Lung (tissue), 12 donors: ENCODE data around the gene HEMK1. TPM values are rescaled to one million over a fixed set of nuclear protein-coding genes. Genes with fewer than 3 reads are reported as not detected.

Experiments
- ATAC-seq: fragments of 200-7000 bp; cut with Tn5 transposase; one replicate; pipeline ENCODE4 v1.9.1; 2020; ENCODE audit warnings: moderate number of reproducible peaks; ENCODE audit not compliant: insufficient read depth, low FRiP score
- DNase-seq, 3 donors: peaks; one replicate each; pipeline ENCODE4 v3.0.0-alpha.2; 2013 to 2017
- H3K27ac ChIP-seq, 2 donors: one replicate each; pipeline ENCODE4 v1.5.1; 2013; ENCODE audit warnings: mild to moderate bottlenecking in 2 of 2, moderate library complexity in 2 of 2, control low read depth in 1 of 2, inconsistent platforms in 1 of 2, low read depth in 1 of 2, low read length in 1 of 2
- H3K27me3 ChIP-seq, 3 donors: one replicate each; pipeline ENCODE4 v1.5.1; 2013; ENCODE audit warnings: low read length in 2 of 3; ENCODE audit not compliant: control insufficient read depth in 3 of 3, insufficient read depth in 3 of 3
- H3K36me3 ChIP-seq, 4 donors: one replicate each; pipeline ENCODE4 v1.5.1; 2013; ENCODE audit warnings: low read length in 4 of 4, mild to moderate bottlenecking in 1 of 4, moderate library complexity in 1 of 4; ENCODE audit not compliant: control insufficient read depth in 4 of 4, insufficient read depth in 4 of 4
- H3K4me1 ChIP-seq, 5 donors: one replicate each; pipeline ENCODE4 v1.5.1; 2013; ENCODE audit warnings: low read length in 5 of 5, mild to moderate bottlenecking in 2 of 5, moderate library complexity in 1 of 5; ENCODE audit not compliant: control insufficient read depth in 5 of 5, insufficient read depth in 5 of 5
- H3K4me3 ChIP-seq: one replicate; pipeline ENCODE4 v1.5.1; 2013; ENCODE audit warnings: mild to moderate bottlenecking, control low read depth, moderate library complexity
- H3K9ac ChIP-seq, 2 donors: one replicate each; pipeline ENCODE4 v1.5.1; 2013; ENCODE audit warnings: low read length in 2 of 2, control low read depth in 1 of 2; ENCODE audit not compliant: insufficient read depth in 1 of 2
- H3K9me3 ChIP-seq, 4 donors: one replicate each; pipeline ENCODE4 v1.5.1; 2013; ENCODE audit warnings: low read length in 3 of 4, mild to moderate bottlenecking in 1 of 4, moderate library complexity in 1 of 4; ENCODE audit not compliant: control insufficient read depth in 4 of 4, insufficient read depth in 3 of 4
- WGBS, 2 donors: extraction: QIAGEN DNeasy Blood & Tissue Kit; methylation state at CpG; one replicate each; pipeline ENCODE4 v1.1.7; 2013; 5-methylcytosine and 5-hydroxymethylcytosine counted together
- polyA plus RNA-seq, 2 donors: library from polyadenylated mRNA; stranded (reverse); fragments of 200-250 nt; gene quantifications; one replicate each; pipeline ENCODE4 v1.2.1, GENCODE V29; 2013
- total RNA-seq, 2 donors: library from RNA; depleted of rRNA in 1 of 2; stranded (reverse); fragments of >200 nt in 1 of 2; gene quantifications; one replicate each; pipeline ENCODE4 v1.2.1, GENCODE V29; 2014 to 2021
- TF ChIP-seq, protein P1 (sequence below): IDR thresholded peaks from 2 replicates; pipeline ENCODE4 v1.5.1; 2012; ENCODE audit warnings: mild to moderate bottlenecking; ENCODE audit errors: control extremely low read depth, extremely low read depth
- donor health status: control.
- donor health status: control.
- donor health status: Bipolar disorder and iron deficiency.
- donor health status: healthy.
- donor health status: DM: yes; HTN: yes; CAD: no.

The HEMK1 gene
- total and polyA plus RNA-seq, 4 donors, result 16.0 to 28.0 (median 18.7) TPM

DNA sequence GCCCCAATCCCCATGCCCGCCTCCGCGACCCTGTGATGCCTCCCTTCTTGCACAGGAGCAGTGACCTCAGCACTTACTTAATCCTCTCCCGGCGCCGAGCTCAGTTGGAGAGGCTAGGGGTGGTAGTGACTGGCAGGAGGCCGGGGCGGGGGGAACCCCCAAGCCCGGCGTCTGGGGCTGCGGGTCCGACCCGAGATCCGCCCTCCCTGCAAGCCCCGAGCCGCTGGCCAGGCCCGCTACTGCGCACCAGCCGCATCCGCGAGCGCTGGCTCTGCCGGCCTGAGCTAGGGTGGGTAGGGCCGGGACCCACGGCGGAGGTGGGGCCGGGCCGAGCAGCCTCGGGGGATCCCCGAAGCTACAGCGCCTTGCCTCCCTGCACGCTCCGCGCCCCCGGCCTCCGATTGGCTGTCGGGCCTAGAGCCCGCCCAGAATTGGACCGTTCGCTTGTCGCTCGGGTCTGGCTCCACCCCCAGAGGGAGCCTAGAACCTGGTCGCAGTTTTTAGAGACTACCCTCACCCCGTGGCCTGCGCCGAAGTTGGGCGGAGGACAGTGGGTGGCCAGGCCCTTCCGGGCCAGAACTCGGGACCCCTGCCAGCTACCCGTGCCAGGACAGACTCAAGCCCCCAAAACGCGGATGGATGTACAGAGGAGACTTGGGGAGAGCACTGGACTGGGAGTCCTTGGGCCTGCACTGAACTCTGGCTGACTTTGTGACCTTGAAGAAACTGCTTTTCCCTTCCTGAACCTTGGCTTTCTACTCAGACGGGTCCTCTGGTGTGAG, 1.7 kb upstream of the HEMK1 start, which contains the start of gene C3orf18:
C3orf18 (minus strand) TSS at position 362 of the 782 bp plus-strand sequence. CDS start 2,048 bp downstream, outside the sequence.
- Histone ChIP-seq H3K27me3 (no peaks in the 10 kb centered on the region), H3K4me1 (peaks cover 0 to 26% (median 13%) of the 10 kb centered on the region in 5 donors), H3K9me3 (no peaks in the 10 kb centered on the region), H3K9ac (peak within 1 kb of the TSS; percentile 8 to 31), H3K27ac (peak within 1 kb of the TSS; percentile 35 to 69), H3K36me3 (peaks cover 0 to 2% (median 0%) of the 10 kb centered on the region in 4 donors), H3K4me3 (peak within 1 kb of the TSS; percentile 33)
- TF ChIP-seq, protein P1, sequence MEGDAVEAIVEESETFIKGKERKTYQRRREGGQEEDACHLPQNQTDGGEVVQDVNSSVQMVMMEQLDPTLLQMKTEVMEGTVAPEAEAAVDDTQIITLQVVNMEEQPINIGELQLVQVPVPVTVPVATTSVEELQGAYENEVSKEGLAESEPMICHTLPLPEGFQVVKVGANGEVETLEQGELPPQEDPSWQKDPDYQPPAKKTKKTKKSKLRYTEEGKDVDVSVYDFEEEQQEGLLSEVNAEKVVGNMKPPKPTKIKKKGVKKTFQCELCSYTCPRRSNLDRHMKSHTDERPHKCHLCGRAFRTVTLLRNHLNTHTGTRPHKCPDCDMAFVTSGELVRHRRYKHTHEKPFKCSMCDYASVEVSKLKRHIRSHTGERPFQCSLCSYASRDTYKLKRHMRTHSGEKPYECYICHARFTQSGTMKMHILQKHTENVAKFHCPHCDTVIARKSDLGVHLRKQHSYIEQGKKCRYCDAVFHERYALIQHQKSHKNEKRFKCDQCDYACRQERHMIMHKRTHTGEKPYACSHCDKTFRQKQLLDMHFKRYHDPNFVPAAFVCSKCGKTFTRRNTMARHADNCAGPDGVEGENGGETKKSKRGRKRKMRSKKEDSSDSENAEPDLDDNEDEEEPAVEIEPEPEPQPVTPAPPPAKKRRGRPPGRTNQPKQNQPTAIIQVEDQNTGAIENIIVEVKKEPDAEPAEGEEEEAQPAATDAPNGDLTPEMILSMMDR, result no peak
- 2 to 3% methylated on average over 53 of the region's 53 CpGs for WGBS, 2 donors
- ATAC-seq, result peak; percentile 76
- DNase-seq, result peak; percentile 92 to 94 (median 93)

DNA sequence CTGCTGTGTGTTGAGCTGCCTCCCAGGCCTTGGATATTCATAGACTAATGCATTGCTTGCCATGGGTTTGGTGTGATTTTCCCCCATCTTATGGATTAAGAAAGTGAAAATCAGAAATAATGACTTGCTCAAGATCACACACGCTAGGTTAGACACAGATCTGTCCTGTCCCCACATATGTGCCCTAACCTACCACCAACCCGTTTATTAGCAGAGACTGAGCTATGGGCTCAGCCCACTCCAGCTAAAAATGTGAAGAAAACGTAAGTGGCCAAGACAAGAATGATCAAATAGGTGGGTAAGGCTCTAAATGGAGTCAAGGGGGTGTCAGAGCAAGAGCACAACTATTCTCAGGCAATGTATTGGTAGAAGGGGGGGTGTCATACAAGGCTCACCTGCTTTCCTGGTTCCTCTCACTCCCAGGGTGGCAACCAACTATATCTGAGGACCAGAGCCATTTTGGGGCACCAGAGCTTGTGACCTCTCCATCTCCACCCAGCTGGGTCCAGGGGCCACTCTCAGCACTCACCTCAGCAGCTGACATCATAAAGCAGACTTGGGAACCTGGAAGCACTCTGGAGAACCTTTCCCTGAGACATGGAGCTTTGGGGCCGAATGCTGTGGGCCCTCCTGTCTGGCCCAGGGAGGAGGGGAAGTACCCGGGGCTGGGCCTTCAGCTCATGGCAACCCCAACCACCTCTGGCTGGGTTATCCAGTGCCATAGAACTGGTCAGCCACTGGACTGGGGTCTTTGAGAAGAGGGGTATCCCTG, 1.4 kb downstream of the HEMK1 start:
- peaks cover 0 to 26% (median 13%) of the 10 kb centered on the region in 5 donors for H3K4me1 ChIP-seq
- H3K36me3 ChIP-seq, result peaks cover 0 to 12% (median 6%) of the 10 kb centered on the region in 4 donors
- TF ChIP-seq, protein P1, result no peak
- no peaks in the 10 kb centered on the region for H3K27me3 ChIP-seq
- H3K9me3 ChIP-seq, result no peaks in the 10 kb centered on the region
- peak overlapping the region in 1 of 2 donors; percentile 28 for H3K27ac ChIP-seq
- H3K9ac ChIP-seq, result peak overlapping the region in 1 of 2 donors; percentile 92
- no peak overlapping the region for H3K4me3 ChIP-seq
- 84% methylated on average over 5 of the region's 5 CpGs for WGBS, 2 donors
- no peak for ATAC-seq
- DNase-seq, result no peak

DNA sequence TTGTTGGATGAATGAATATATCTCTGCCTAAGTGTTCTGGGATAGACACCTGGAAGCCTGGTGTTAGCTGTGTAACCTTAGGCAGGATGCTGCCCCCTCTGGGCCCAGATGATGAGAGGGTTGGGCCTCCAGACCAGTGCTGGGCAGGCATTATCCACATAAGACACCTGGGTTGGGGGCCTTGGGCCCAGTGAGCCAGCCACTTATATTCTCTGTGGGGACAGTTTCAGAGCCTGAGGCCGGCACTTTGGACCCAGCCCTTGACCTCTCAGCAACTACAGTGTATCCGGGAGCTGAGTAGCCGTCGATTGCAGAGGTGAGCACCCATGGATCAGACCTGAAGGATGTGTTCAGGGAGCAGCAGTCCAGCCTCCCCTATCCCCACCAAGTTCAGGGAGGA, 2.2 kb downstream of the HEMK1 start:
- peaks cover 0 to 26% (median 13%) of the 10 kb centered on the region in 5 donors for H3K4me1 ChIP-seq
- ATAC-seq (no peak), DNase-seq (no peak)
- H3K36me3 ChIP-seq, result peaks cover 0 to 17% (median 6%) of the 10 kb centered on the region in 4 donors
- 84 to 91% methylated on average over 4 of the region's 4 CpGs for WGBS, 2 donors
- no peaks in the 10 kb centered on the region for H3K27me3 ChIP-seq
- no peak overlapping the region for H3K27ac ChIP-seq
- TF ChIP-seq, protein P1, result no peak
- H3K9me3 ChIP-seq, result no peaks in the 10 kb centered on the region
- H3K4me3 ChIP-seq, result no peak overlapping the region
- H3K9ac ChIP-seq, result no peak overlapping the region
